B cell (primary cell): ENCODE measurements around the gene XRRA1.

Source experiments
- EZH2 ChIP-seq: IDR thresholded peaks from 2 replicates; pipeline ENCODE4 v1.6.1; 2012; ENCODE audit warnings: borderline replicate concordance, low read depth, mild to moderate bottlenecking, moderate library complexity, low read length; ENCODE audit not compliant: insufficient read depth, poor library complexity, severe bottlenecking
- TF ChIP-seq, protein P1 (sequence below): fragments of 200-600 bp; IDR thresholded peaks from one replicate; pipeline ENCODE4 v1.8.0; 2022; ENCODE audit warnings: antibody characterized with exemption, mild to moderate bottlenecking

GRCh38 chr11:74826901-74827300 is 122.0 kb downstream of the XRRA1 start:
- TF ChIP-seq, protein P1, sequence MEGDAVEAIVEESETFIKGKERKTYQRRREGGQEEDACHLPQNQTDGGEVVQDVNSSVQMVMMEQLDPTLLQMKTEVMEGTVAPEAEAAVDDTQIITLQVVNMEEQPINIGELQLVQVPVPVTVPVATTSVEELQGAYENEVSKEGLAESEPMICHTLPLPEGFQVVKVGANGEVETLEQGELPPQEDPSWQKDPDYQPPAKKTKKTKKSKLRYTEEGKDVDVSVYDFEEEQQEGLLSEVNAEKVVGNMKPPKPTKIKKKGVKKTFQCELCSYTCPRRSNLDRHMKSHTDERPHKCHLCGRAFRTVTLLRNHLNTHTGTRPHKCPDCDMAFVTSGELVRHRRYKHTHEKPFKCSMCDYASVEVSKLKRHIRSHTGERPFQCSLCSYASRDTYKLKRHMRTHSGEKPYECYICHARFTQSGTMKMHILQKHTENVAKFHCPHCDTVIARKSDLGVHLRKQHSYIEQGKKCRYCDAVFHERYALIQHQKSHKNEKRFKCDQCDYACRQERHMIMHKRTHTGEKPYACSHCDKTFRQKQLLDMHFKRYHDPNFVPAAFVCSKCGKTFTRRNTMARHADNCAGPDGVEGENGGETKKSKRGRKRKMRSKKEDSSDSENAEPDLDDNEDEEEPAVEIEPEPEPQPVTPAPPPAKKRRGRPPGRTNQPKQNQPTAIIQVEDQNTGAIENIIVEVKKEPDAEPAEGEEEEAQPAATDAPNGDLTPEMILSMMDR: no peak
- TF ChIP-seq EZH2: no peak
